GM18526 (cell line): Measurements from ENCODE around the gene GPR63.

ENCODE experiments used
- POLR2A ChIP-seq: IDR thresholded peaks from 3 replicates; pipeline ENCODE4 v1.6.1; 2011; ENCODE audit not compliant: insufficient read length; ENCODE audit errors: extremely low read depth

GPR63 gene

GRCh38 chr6:96841345-96841744, 4.1 kb upstream of the GPR63 start:
- no peak for TF ChIP-seq POLR2A

GRCh38 chr6:96836631-96837080, 621 bp downstream of the GPR63 start:
- TF ChIP-seq POLR2A: no peak

- TF ChIP-seq POLR2A: no peak
Measured at GRCh38 chr6:96834070-96834469, 3.2 kb downstream of the GPR63 start.

GRCh38 chr6:96832780-96833179, 4.5 kb downstream of the GPR63 start:
- no peak for TF ChIP-seq POLR2A

- no peak for TF ChIP-seq POLR2A
Measured at GRCh38 chr6:96826865-96827264, 10.4 kb downstream of the GPR63 start.

- no peak for TF ChIP-seq POLR2A
Measured at GRCh38 chr6:96823743-96824142, 13.5 kb downstream of the GPR63 start.

GRCh38 chr6:96821034-96821433, 16.2 kb downstream of the GPR63 start:
- TF ChIP-seq POLR2A: no peak

GRCh38 chr6:96816301-96816817, 20.9 kb downstream of the GPR63 start:
- TF ChIP-seq POLR2A: no peak

GRCh38 chr6:96814625-96815024, 22.7 kb downstream of the GPR63 start:
- no peak for TF ChIP-seq POLR2A

GRCh38 chr6:96812077-96812703, 25.1 kb downstream of the GPR63 start:
- TF ChIP-seq POLR2A: no peak

- TF ChIP-seq POLR2A: no peak
Measured at GRCh38 chr6:96811670-96812069, 25.6 kb downstream of the GPR63 start.

- TF ChIP-seq POLR2A: no peak
Measured at GRCh38 chr6:96811136-96811535, 26.1 kb downstream of the GPR63 start.

- TF ChIP-seq POLR2A: no peak
Measured at GRCh38 chr6:96809119-96809518, 28.2 kb downstream of the GPR63 start.

GRCh38 chr6:96803106-96803481, 34.2 kb downstream of the GPR63 start:
- no peak for TF ChIP-seq POLR2A

- TF ChIP-seq POLR2A: no peak
Measured at GRCh38 chr6:96795481-96795880, 41.8 kb downstream of the GPR63 start.

- no peak for TF ChIP-seq POLR2A
Measured at GRCh38 chr6:96794980-96795379, 42.3 kb downstream of the GPR63 start.

GRCh38 chr6:96792561-96793190, 44.6 kb downstream of the GPR63 start:
- no peak for TF ChIP-seq POLR2A
